ENCODE measurements around the gene PARP2. TPM values are rescaled to one million over a fixed set of nuclear protein-coding genes. Genes with fewer than 3 reads are reported as not detected.

The PARP2 gene
- total RNA-seq, 1 experiment from 2014 or later: 26.5 TPM

DNA sequence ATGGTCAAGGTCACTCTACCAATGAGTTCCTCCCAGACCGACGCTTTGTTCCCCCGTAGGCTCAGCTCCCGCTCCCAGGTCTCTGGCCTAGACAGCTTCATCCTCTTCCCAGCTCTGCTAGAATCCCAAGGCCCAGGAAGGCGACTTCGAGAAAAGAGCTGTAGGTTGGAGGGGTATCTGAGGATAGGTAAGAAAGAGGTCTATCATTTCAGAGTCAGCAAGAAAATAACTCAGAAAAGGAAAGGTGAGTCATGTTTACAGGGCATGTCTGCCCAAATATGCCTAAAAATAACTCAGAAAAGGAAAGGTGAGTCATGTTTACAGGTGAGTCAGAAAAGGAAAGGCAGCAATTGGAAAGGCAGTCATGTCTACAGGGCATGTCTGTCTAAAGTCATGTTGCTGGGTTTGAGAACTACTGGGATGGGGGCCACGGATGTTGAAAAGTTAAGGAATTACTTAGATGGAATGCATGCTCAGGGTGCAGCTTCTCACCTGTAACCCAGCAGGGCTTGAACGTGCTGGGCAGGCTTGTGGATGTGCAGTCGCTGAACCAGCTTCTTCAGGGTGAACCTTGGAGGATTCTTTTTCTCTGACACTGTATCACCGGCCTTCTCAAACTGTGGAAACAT lies 57.6 kb downstream of the PARP2 start:
- H3K27me3 ChIP-seq (ENCODE audit: control insufficient read depth, insufficient read depth, low read length): no peaks in the 10 kb centered on the region
- DNase-seq: no peak
- H3K36me3 ChIP-seq (replicated peaks; ENCODE audit: control insufficient read depth, insufficient read depth, low read length): no peaks in the 10 kb centered on the region; the same call in none of the 2 replicates
- no peak overlapping the region for H3K4me3 ChIP-seq (ENCODE audit: insufficient read depth, low read depth, low read length)

DNA sequence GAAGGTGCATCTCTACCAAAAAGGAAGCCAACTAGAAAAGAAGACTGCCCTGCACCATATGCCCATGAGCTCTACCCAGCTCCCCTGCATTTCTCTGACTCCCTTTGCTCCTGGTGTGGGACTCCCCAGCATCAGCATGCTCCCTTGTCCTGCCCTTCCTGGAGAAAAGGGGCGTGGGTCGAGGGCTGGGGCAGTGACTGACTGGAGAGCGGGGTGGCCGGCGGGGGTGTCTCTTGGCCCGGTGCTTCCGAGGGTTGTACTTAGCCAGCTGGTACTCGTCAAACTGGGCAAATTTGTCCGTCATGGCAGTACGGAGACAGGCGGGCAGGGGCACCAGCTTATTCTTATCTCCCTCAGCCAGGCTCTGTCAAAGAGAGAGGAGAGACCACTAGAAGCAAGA lies 60.1 kb downstream of the PARP2 start:
- no peak overlapping the region for H3K4me3 ChIP-seq (ENCODE audit: insufficient read depth, low read depth, low read length)
- H3K27me3 ChIP-seq (ENCODE audit: control insufficient read depth, insufficient read depth, low read length): no peaks in the 10 kb centered on the region
- no peak for DNase-seq
- H3K36me3 ChIP-seq (replicated peaks; ENCODE audit: control insufficient read depth, insufficient read depth, low read length): peaks cover 5% of the 10 kb centered on the region

Other genes with a start within 250 kb of the PARP2 start
- not detected in 2 replicates for gene OR4K17, start 232.9 kb upstream of the PARP2 start, total RNA-seq (2014; rRNA removed; shearing (Covaris generic))
- gene OR4N5, start 204.8 kb upstream of the PARP2 start, total RNA-seq (2014; rRNA removed; shearing (Covaris generic)): not detected in 2 replicates
- gene OR11G2, start 152.7 kb upstream of the PARP2 start, total RNA-seq (2014; rRNA removed; shearing (Covaris generic)): not detected in 2 replicates
- gene OR11H6, start 119.9 kb upstream of the PARP2 start, total RNA-seq (2014; rRNA removed; shearing (Covaris generic)): not detected in 2 replicates
- not detected in 2 replicates for gene OR11H7, start 114.7 kb upstream of the PARP2 start, total RNA-seq (2014; rRNA removed; shearing (Covaris generic))
- not detected in 2 replicates for gene OR11H4, start 104.3 kb upstream of the PARP2 start, total RNA-seq (2014; rRNA removed; shearing (Covaris generic))
- 13.4 and 15.3 TPM in 2 replicates for gene TTC5, start 37.7 kb upstream of the PARP2 start, total RNA-seq (2014; rRNA removed; shearing (Covaris generic))
- gene CCNB1IP1, start 10.4 kb upstream of the PARP2 start, total RNA-seq (2014; rRNA removed; shearing (Covaris generic)): 174 and 295 TPM in 2 replicates
- 10.5 and 12.6 TPM in 2 replicates for gene TEP1, start 69.9 kb downstream of the PARP2 start, total RNA-seq (2014; rRNA removed; shearing (Covaris generic))
- 0.28 TPM in 1 of 2 replicates, not detected in the other for gene KLHL33, start 92.5 kb downstream of the PARP2 start, total RNA-seq (2014; rRNA removed; shearing (Covaris generic))
- 58.4 and 62.6 TPM in 2 replicates for gene OSGEP, start 111.2 kb downstream of the PARP2 start, total RNA-seq (2014; rRNA removed; shearing (Covaris generic))
- 87.1 and 106 TPM in 2 replicates for gene APEX1, start 111.6 kb downstream of the PARP2 start, total RNA-seq (2014; rRNA removed; shearing (Covaris generic))
- gene PIP4P1, start 117.8 kb downstream of the PARP2 start, total RNA-seq (2014; rRNA removed; shearing (Covaris generic)): 33.6 and 36.1 TPM in 2 replicates
- 244 and 255 TPM in 2 replicates for gene PNP, start 125.8 kb downstream of the PARP2 start, total RNA-seq (2014; rRNA removed; shearing (Covaris generic))
- not detected in 2 replicates for gene RNASE10, start 161.9 kb downstream of the PARP2 start, total RNA-seq (2014; rRNA removed; shearing (Covaris generic))
- not detected in 2 replicates for gene RNASE9, start 217.4 kb downstream of the PARP2 start, total RNA-seq (2014; rRNA removed; shearing (Covaris generic))
- not detected in 2 replicates for gene RNASE11, start 244.4 kb downstream of the PARP2 start, total RNA-seq (2014; rRNA removed; shearing (Covaris generic))
- gene RNASE12, start 247.7 kb downstream of the PARP2 start, total RNA-seq (2014; rRNA removed; shearing (Covaris generic)): not detected in 2 replicates

All from H7 (cell line).